Measurements from ENCODE around the gene SLC1A2. TPM values are rescaled to one million over a fixed set of nuclear protein-coding genes. Genes with fewer than 3 reads are reported as not detected.

SLC1A2 gene
- total RNA-seq, 1 donor from 2014 or later: 9.1 TPM

GRCh38 chr11:35380603-35381002 lies 38.8 kb downstream of the SLC1A2 start:
- no peak for ATAC-seq
- DNase-seq (ENCODE audit: low spot score): no peak

GRCh38 chr11:35377262-35377661 lies 42.1 kb downstream of the SLC1A2 start:
- DNase-seq (ENCODE audit: low spot score): no peak
- ATAC-seq: no peak

- no peak for DNase-seq (ENCODE audit: low spot score)
- no peak for ATAC-seq
Observed at GRCh38 chr11:35376613-35377012, 42.7 kb downstream of the SLC1A2 start.

GRCh38 chr11:35376118-35376510 lies 43.2 kb downstream of the SLC1A2 start:
- DNase-seq (ENCODE audit: low spot score) (no peak), ATAC-seq (no peak)

GRCh38 chr11:35375332-35376117 lies 43.8 kb downstream of the SLC1A2 start:
- no peak for ATAC-seq
- no peak for DNase-seq (ENCODE audit: low spot score)

GRCh38 chr11:35373284-35373933 lies 45.9 kb downstream of the SLC1A2 start:
- ATAC-seq: peak; percentile 96

GRCh38 chr11:35372565-35373283 lies 46.6 kb downstream of the SLC1A2 start:
- no peak for ATAC-seq
- no peak for DNase-seq (ENCODE audit: low spot score)

More at GRCh38 chr11:35373284-35373933, 45.9 kb downstream of the SLC1A2 start:
- no peak for DNase-seq (ENCODE audit: low spot score)

- no peak for DNase-seq (ENCODE audit: low spot score)
- ATAC-seq: no peak
Observed at GRCh38 chr11:35367491-35367890, 51.9 kb downstream of the SLC1A2 start.

GRCh38 chr11:35366798-35367197 lies 52.6 kb downstream of the SLC1A2 start:
- no peak for DNase-seq (ENCODE audit: low spot score)
- ATAC-seq: no peak

GRCh38 chr11:35365961-35366360 lies 53.4 kb downstream of the SLC1A2 start:
- ATAC-seq (no peak), DNase-seq (ENCODE audit: low spot score) (no peak)

GRCh38 chr11:35365395-35365794 lies 54.0 kb downstream of the SLC1A2 start:
- ATAC-seq (no peak), DNase-seq (ENCODE audit: low spot score) (no peak)

GRCh38 chr11:35363854-35364780 lies 55.2 kb downstream of the SLC1A2 start:
- DNase-seq (ENCODE audit: low spot score): peak; percentile 54

GRCh38 chr11:35363246-35363801 lies 56.0 kb downstream of the SLC1A2 start:
- no peak for ATAC-seq
- DNase-seq (ENCODE audit: low spot score): no peak

More at GRCh38 chr11:35363854-35364780, 55.2 kb downstream of the SLC1A2 start:
- ATAC-seq: peak; percentile 68

GRCh38 chr11:35362521-35362980 lies 56.8 kb downstream of the SLC1A2 start:
- DNase-seq (ENCODE audit: low spot score): no peak
- ATAC-seq: no peak

GRCh38 chr11:35360055-35360530 lies 59.3 kb downstream of the SLC1A2 start:
- DNase-seq (ENCODE audit: low spot score): peak; percentile 66
- ATAC-seq: peak; percentile 58

GRCh38 chr11:35359321-35360054 lies 59.9 kb downstream of the SLC1A2 start:
- peak; percentile 66 for ATAC-seq
- peak; percentile 69 for DNase-seq (ENCODE audit: low spot score)

GRCh38 chr11:35358391-35358790 lies 61.0 kb downstream of the SLC1A2 start:
- ATAC-seq: no peak
- DNase-seq (ENCODE audit: low spot score): no peak

GRCh38 chr11:35357923-35358322 lies 61.4 kb downstream of the SLC1A2 start:
- DNase-seq (ENCODE audit: low spot score) (no peak), ATAC-seq (peak; percentile 66)

- DNase-seq (ENCODE audit: low spot score) (no peak), ATAC-seq (no peak)
Observed at GRCh38 chr11:35355102-35355749, 64.1 kb downstream of the SLC1A2 start.

Measured in left lobe of liver (tissue), 2 donors.